Measurements from ENCODE around the gene CLSTN2. TPM values are rescaled to one million over a fixed set of nuclear protein-coding genes. Genes with fewer than 3 reads are reported as not detected.

The CLSTN2 gene
- total and polyA plus RNA-seq, 2 of the 13 experiments (the other 11 are each of a cell fraction or from before 2014, with no cell fraction given): not detected

GRCh38 chr3:140527156-140527555 lies 592.2 kb downstream of the CLSTN2 start:
- no peak overlapping the region for H3K27ac ChIP-seq (ENCODE audit: extremely low read length, insufficient read depth, low read length)
- H3K4me1 ChIP-seq (ENCODE audit: insufficient read depth, low read length): no peaks in the 10 kb centered on the region
- H3K4me3 ChIP-seq (replicated peaks in 1 of 3; ENCODE audit: insufficient read depth in 1 of 3, low read depth in 2 of 3, low read length in 3 of 3): no peak overlapping the region
- no peaks in the 10 kb centered on the region for H4K20me1 ChIP-seq (ENCODE audit: insufficient read depth, low read length)
- ATAC-seq: no peak
- BruUV-seq (replicated peaks): no TSS peak
- ChIA-PET POLR2A (no interaction called here), CTCF (ENCODE audit: low intra/inter-chr PET ratio, low total read pairs) (no interaction called here)
- no peaks in the 10 kb centered on the region for H3K9me3 ChIP-seq (ENCODE audit: low read length)
- H3K9ac ChIP-seq (ENCODE audit: insufficient read depth, low read depth, low read length): no peak overlapping the region
- no peak overlapping the region for H3K4me2 ChIP-seq (ENCODE audit: low read depth, low read length)
- H3K79me2 ChIP-seq (ENCODE audit: insufficient read depth, low read length): no peaks in the 10 kb centered on the region
- H3K27me3 ChIP-seq (ENCODE audit: control insufficient read depth in 1 of 2, insufficient read depth in 2 of 2, low read length in 2 of 2): peaks cover 0 to 3% of the 10 kb centered on the region in 2 experiments; a peak in 1 of 5 replicates
- no peak overlapping the region for H2AFZ ChIP-seq (ENCODE audit: low read length)
- TF ChIP-seq ZNF335 (CRISPR knock-in tag; IDR thresholded peaks at IDR 0.05): no peak
- no peak for TF ChIP-seq IRF2 (CRISPR knock-in tag; IDR thresholded peaks at IDR 0.05)
- TF ChIP-seq LCORL (IDR thresholded peaks at IDR 0.05): no peak
- TF ChIP-seq LCORL (CRISPR knock-in tag; IDR thresholded peaks at IDR 0.05): no peak
- no peak for TF ChIP-seq ZNF563 (CRISPR knock-in tag; IDR thresholded peaks at IDR 0.05)
- no peak for TF ChIP-seq MXD1 (CRISPR knock-in tag; IDR thresholded peaks at IDR 0.05)
- TF ChIP-seq TBP (CRISPR knock-in tag; IDR thresholded peaks at IDR 0.05): no peak
- TF ChIP-seq SMAD1 (CRISPR knock-in tag; IDR thresholded peaks at IDR 0.05; ENCODE audit: borderline replicate concordance, low read depth): no peak
- no peak for TF ChIP-seq PCBP1 (IDR thresholded peaks at IDR 0.05; ENCODE audit: borderline replicate concordance, low read depth, low read length)
- TF ChIP-seq EHMT2 (IDR thresholded peaks at IDR 0.05; ENCODE audit: borderline replicate concordance, low read depth, low read length): no peak
- no peak for TF ChIP-seq TOE1 (CRISPR knock-in tag; IDR thresholded peaks at IDR 0.05)
- no peak for TF ChIP-seq ZNF496 (CRISPR knock-in tag; IDR thresholded peaks at IDR 0.05; ENCODE audit: insufficient replicate concordance)
- no peak for TF ChIP-seq TRAFD1 (CRISPR knock-in tag; IDR thresholded peaks at IDR 0.05; ENCODE audit: borderline replicate concordance)
- TF ChIP-seq DNMT3B (CRISPR knock-in tag; conservative IDR thresholded peaks at IDR 0.05): no peak
- no peak for TF ChIP-seq ZNF260 (CRISPR knock-in tag; IDR thresholded peaks at IDR 0.05; ENCODE audit: borderline replicate concordance, low read depth)
- H3K36me3 ChIP-seq (replicated peaks in 1 of 2; ENCODE audit: control insufficient read depth in 1 of 2, insufficient read depth in 2 of 2, low read length in 2 of 2): no peaks in the 10 kb centered on the region
- intact Hi-C loops (cut with micrococcal nuclease; ENCODE audit: unreplicated experiment): loop anchor here (5.0 kb wide), 1 partner anchor 870 kb away; no protein-coding TSS in a partner anchor
- no peak for DNase-seq (ENCODE audit: low spot score)
- FAIRE-seq: no peak
- in situ Hi-C loops (cut with HindIII; ENCODE audit: extremely low pct_ligation_motif_present, low pct_unique_long_range_greater_than_20kb): no loop called here
